DOHH2 (cell line): ENCODE results near the gene GPR161.

Source experiments
- H3F3A ChIP-seq: fragments of 200-600 bp; sonication (generic), shearing (Covaris generic); 2 replicates; pipeline ENCODE4 v1.6.0; 2016; ENCODE audit warnings: antibody characterized with exemption, mild to moderate bottlenecking; ENCODE audit not compliant: control insufficient read depth, insufficient read depth
- H3K27ac ChIP-seq: fragments of 200-600 bp; sonication (generic); 2 replicates; pipeline ENCODE4 v1.5.1; 2014; ENCODE audit warnings: low read depth, mild to moderate bottlenecking, low read length, moderate library complexity
- H3K27me3 ChIP-seq: fragments of 200-600 bp; sonication (generic); 2 replicates; pipeline ENCODE4 v1.6.1; 2014; ENCODE audit warnings: mild to moderate bottlenecking, low read length, mixed read lengths; ENCODE audit not compliant: control insufficient read depth
- H3K36me3 ChIP-seq: fragments of 200-600 bp; sonication (generic); 2 replicates; pipeline ENCODE4 v1.6.1; 2014; ENCODE audit warnings: mild to moderate bottlenecking, low read length, moderate library complexity, mixed read lengths; ENCODE audit not compliant: control insufficient read depth
- H3K4me1 ChIP-seq: fragments of 200-600 bp; sonication (generic); 2 replicates; pipeline ENCODE4 v1.6.1; 2014; ENCODE audit warnings: mild to moderate bottlenecking, low read length, mixed read lengths; ENCODE audit not compliant: control insufficient read depth
- H3K4me2 ChIP-seq: fragments of 200-600 bp; sonication (generic); 2 replicates; pipeline ENCODE4 v1.6.0; 2014; ENCODE audit warnings: mild to moderate bottlenecking, low read length, moderate library complexity
- H3K4me3 ChIP-seq: fragments of 200-600 bp; sonication (generic); 2 replicates; pipeline ENCODE4 v1.5.1; 2014; ENCODE audit warnings: mild to moderate bottlenecking, low read length, mixed read lengths
- H3K79me2 ChIP-seq: fragments of 200-600 bp; sonication (generic); 2 replicates; pipeline ENCODE4 v1.6.1; 2014; ENCODE audit warnings: mild to moderate bottlenecking, low read length, mixed read lengths; ENCODE audit not compliant: control insufficient read depth
- H3K9me2 ChIP-seq: fragments of 200-600 bp; sonication (generic); replicated peaks from 2 replicates; pipeline ENCODE4 v1.6.1; 2014; ENCODE audit warnings: mild to moderate bottlenecking, low read length, mixed read lengths; ENCODE audit not compliant: control insufficient read depth
- H3K9me3 ChIP-seq: fragments of 200-600 bp; sonication (generic); 2 replicates; pipeline ENCODE4 v1.6.1; 2014; ENCODE audit warnings: antibody characterized with exemption, low read length, mixed read lengths; ENCODE audit not compliant: control insufficient read depth, insufficient read depth
- H4K20me1 ChIP-seq: fragments of 200-600 bp; sonication (generic); 2 replicates; pipeline ENCODE4 v1.6.0; 2014; ENCODE audit warnings: low read depth, mild to moderate bottlenecking, antibody characterized with exemption, low read length, moderate library complexity; ENCODE audit not compliant: control insufficient read depth, insufficient read depth
- CTCF ChIP-seq: fragments of 200-600 bp; sonication (generic); IDR thresholded peaks from one replicate; pipeline ENCODE4 v1.5.1; 2014; ENCODE audit warnings: antibody characterized with exemption, mild to moderate bottlenecking, low read depth, low read length; ENCODE audit not compliant: poor library complexity, severe bottlenecking
- EZH2phosphoT487 ChIP-seq: fragments of 200-600 bp; sonication (generic); IDR thresholded peaks from 2 replicates; pipeline ENCODE4 v1.6.1; 2017; ENCODE audit warnings: borderline replicate concordance, mild to moderate bottlenecking, antibody characterized with exemption, low read length, moderate library complexity, mixed read lengths

GPR161 gene

GRCh38 chr1:168079761-168080160 lies 57.0 kb downstream of the GPR161 start:
- no peak overlapping the region for H3K4me2 ChIP-seq
- H4K20me1 ChIP-seq, result no peaks in the 10 kb centered on the region
- no peaks in the 10 kb centered on the region for H3K79me2 ChIP-seq
- H3K27me3 ChIP-seq, result no peaks in the 10 kb centered on the region
- H3K4me3 ChIP-seq, result no peak overlapping the region
- H3K36me3 ChIP-seq, result peaks cover 5% of the 10 kb centered on the region
- no peak for TF ChIP-seq EZH2phosphoT487
- TF ChIP-seq CTCF, result no peak
- H3K4me1 ChIP-seq, result no peaks in the 10 kb centered on the region
- H3K27ac ChIP-seq, result no peak overlapping the region
- H3K9me2 ChIP-seq, result no peaks in the 10 kb centered on the region
- H3F3A ChIP-seq, result no peaks in the 10 kb centered on the region
- H3K9me3 ChIP-seq, result no peaks in the 10 kb centered on the region

GRCh38 chr1:168069384-168069783 lies 67.3 kb downstream of the GPR161 start:
- H3K9me3 ChIP-seq, result no peaks in the 10 kb centered on the region
- TF ChIP-seq EZH2phosphoT487 (no peak), CTCF (no peak)
- no peak overlapping the region for H3K4me2 ChIP-seq
- H4K20me1 ChIP-seq, result no peaks in the 10 kb centered on the region
- H3K4me1 ChIP-seq, result no peaks in the 10 kb centered on the region
- peaks cover 37% of the 10 kb centered on the region for H3K36me3 ChIP-seq
- no peaks in the 10 kb centered on the region for H3K79me2 ChIP-seq
- no peaks in the 10 kb centered on the region for H3K9me2 ChIP-seq
- no peaks in the 10 kb centered on the region for H3K27me3 ChIP-seq
- H3K27ac ChIP-seq, result no peak overlapping the region
- H3K4me3 ChIP-seq, result no peak overlapping the region
- H3F3A ChIP-seq, result no peaks in the 10 kb centered on the region

- Histone ChIP-seq H4K20me1 (no peaks in the 10 kb centered on the region), H3K36me3 (peaks cover 29% of the 10 kb centered on the region), H3K4me3 (no peak overlapping the region), H3K4me2 (no peak overlapping the region), H3K27ac (no peak overlapping the region), H3K9me2 (no peaks in the 10 kb centered on the region), H3K27me3 (no peaks in the 10 kb centered on the region), H3K4me1 (no peaks in the 10 kb centered on the region), H3F3A (no peaks in the 10 kb centered on the region; the same call in 1 of the 2 replicates), H3K9me3 (no peaks in the 10 kb centered on the region), H3K79me2 (no peaks in the 10 kb centered on the region)
- TF ChIP-seq CTCF, result no peak
- no peak for TF ChIP-seq EZH2phosphoT487
These were observed 71.2 kb downstream of the GPR161 start for GRCh38 chr1:168065506-168065905.

GRCh38 chr1:168064216-168064615 lies 72.5 kb downstream of the GPR161 start:
- Histone ChIP-seq H3K27ac (no peak overlapping the region), H4K20me1 (no peaks in the 10 kb centered on the region), H3K4me3 (no peak overlapping the region), H3K9me2 (no peaks in the 10 kb centered on the region), H3F3A (no peaks in the 10 kb centered on the region; the same call in 1 of the 2 replicates), H3K36me3 (peaks cover 22% of the 10 kb centered on the region), H3K79me2 (no peaks in the 10 kb centered on the region), H3K27me3 (no peaks in the 10 kb centered on the region), H3K9me3 (no peaks in the 10 kb centered on the region), H3K4me2 (no peak overlapping the region), H3K4me1 (no peaks in the 10 kb centered on the region)
- no peak for TF ChIP-seq CTCF
- no peak for TF ChIP-seq EZH2phosphoT487
